HEK293 (cell line): Measurements from ENCODE around the gene LAMA1.

Source experiments
- CTCF ChIP-seq: fragments of 450-650 bp; formaldehyde crosslinking; IDR thresholded peaks from 2 replicates; pipeline ENCODE4 v1.5.1; 2016; ENCODE audit warnings: missing biosample characterization, missing genetic modification characterization
- KLF9 ChIP-seq: fragments of 450-650 bp; formaldehyde crosslinking; IDR thresholded peaks from 2 replicates; pipeline ENCODE4 v1.5.1; 2016; ENCODE audit warnings: missing biosample characterization, missing genetic modification characterization, low read depth
- MZF1 ChIP-seq: fragments of 450-650 bp; formaldehyde crosslinking; IDR thresholded peaks from 2 replicates; pipeline ENCODE4 v1.5.1; 2017; ENCODE audit warnings: missing biosample characterization, missing genetic modification characterization, borderline replicate concordance
- ZBTB11 ChIP-seq: fragments of 450-650 bp; formaldehyde crosslinking; conservative IDR thresholded peaks from 2 replicates; pipeline ENCODE4 v1.5.1; 2016; ENCODE audit warnings: low read depth, missing biosample characterization, missing genetic modification characterization
- ZNF175 ChIP-seq: fragments of 450-650 bp; formaldehyde crosslinking; IDR thresholded peaks from 2 replicates; pipeline ENCODE4 v1.5.1; 2016; ENCODE audit warnings: missing biosample characterization, missing genetic modification characterization
- ZNF274 ChIP-seq, 2 experiments: fragments of 200-500 bp in 1 of 2; fragments of 450-650 bp in 1 of 2; sonication (Bioruptor generic) in 1 of 2; formaldehyde crosslinking in 1 of 2; IDR thresholded peaks; 2 replicates each; pipeline versions ENCODE4 v1.5.1 to v1.6.1; 2014 to 2016; ENCODE audit warnings: borderline replicate concordance in 1 of 2, inconsistent platforms in 1 of 2, low read length in 1 of 2, missing biosample characterization in 1 of 2, missing genetic modification characterization in 1 of 2
- ZNF37A ChIP-seq: fragments of 450-650 bp; IDR thresholded peaks from 2 replicates; pipeline ENCODE4 v1.5.1; 2018; ENCODE audit warnings: missing biosample characterization, missing genetic modification characterization
- ZNF548 ChIP-seq: fragments of 450-650 bp; formaldehyde crosslinking; IDR thresholded peaks from 2 replicates; pipeline ENCODE4 v1.5.1; 2016; ENCODE audit warnings: missing biosample characterization, missing genetic modification characterization
- ZNF561 ChIP-seq: fragments of 450-650 bp; IDR thresholded peaks from 2 replicates; pipeline ENCODE4 v1.5.1; 2018; ENCODE audit warnings: missing biosample characterization, missing genetic modification characterization, borderline replicate concordance
- ZNF624 ChIP-seq: fragments of 450-650 bp; formaldehyde crosslinking; IDR thresholded peaks from 2 replicates; pipeline ENCODE4 v1.5.1; 2017; ENCODE audit warnings: missing biosample characterization, missing genetic modification characterization
- ZNF776 ChIP-seq: fragments of 450-650 bp; formaldehyde crosslinking; IDR thresholded peaks from 2 replicates; pipeline ENCODE4 v1.5.0; 2017; ENCODE audit warnings: missing biosample characterization, missing genetic modification characterization, borderline replicate concordance
- TF ChIP-seq, protein P1 (sequence below): fragments of 450-650 bp; formaldehyde crosslinking; IDR thresholded peaks from 2 replicates; pipeline ENCODE4 v1.5.1; 2016; ENCODE audit warnings: missing biosample characterization, missing genetic modification characterization
- TF ChIP-seq, protein P2 (sequence below): fragments of 450-650 bp; formaldehyde crosslinking; IDR thresholded peaks from 2 replicates; pipeline ENCODE4 v1.5.1; 2016; ENCODE audit warnings: missing biosample characterization, missing genetic modification characterization

DNA sequence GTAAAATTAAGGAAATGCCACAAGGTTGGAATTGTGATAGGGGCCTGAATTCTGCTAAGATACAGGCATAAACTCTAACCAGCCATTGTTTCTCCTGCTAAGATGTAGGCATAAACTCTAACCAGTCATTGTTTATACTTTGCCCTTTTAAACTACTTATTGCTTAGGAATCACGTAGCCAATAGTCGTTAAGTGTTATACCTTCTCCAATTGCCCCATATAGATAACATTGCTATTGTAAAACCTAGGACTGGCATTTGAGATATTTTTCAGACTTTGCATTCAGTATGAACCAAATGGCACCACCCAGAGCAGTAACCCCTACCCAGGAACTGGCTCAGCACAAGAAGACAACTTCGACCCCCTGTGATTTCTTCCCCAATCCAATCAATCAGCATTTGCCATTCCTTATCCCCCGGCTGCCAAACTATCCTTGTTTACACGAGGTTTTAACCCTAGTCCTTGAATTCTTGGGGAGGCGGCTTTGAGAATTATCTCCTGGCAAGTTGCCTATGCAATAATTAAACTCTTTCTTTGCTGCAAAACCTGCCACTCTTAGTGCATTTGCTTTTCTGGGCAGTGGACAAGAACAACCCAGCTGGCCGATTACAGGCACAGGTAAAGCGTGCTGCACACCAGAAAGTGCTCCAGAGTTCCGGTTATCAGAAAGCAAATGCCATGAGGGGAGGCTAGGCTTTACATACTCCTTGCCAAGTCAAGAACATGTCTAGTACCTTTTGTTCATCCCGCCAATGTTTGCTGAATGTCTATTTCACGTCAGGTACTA lies 167.6 kb downstream of the LAMA1 start:
- TF ChIP-seq ZNF274 (IDR thresholded peaks at IDR 0.05; ENCODE audit: low read length) (no peak), ZNF274 (tag by site-specific recombination; IDR thresholded peaks at IDR 0.05; ENCODE audit: borderline replicate concordance) (no peak), ZNF624 (no peak), ZNF37A (no peak), ZNF548 (tag by site-specific recombination) (no peak), ZNF776 (no peak), ZNF561 (no peak), KLF9 (tag by site-specific recombination) (no peak), CTCF (tag by site-specific recombination) (no peak), ZBTB11 (tag by site-specific recombination) (no peak), ZNF175 (tag by site-specific recombination) (no peak), MZF1 (no peak)
- TF ChIP-seq, protein P1, sequence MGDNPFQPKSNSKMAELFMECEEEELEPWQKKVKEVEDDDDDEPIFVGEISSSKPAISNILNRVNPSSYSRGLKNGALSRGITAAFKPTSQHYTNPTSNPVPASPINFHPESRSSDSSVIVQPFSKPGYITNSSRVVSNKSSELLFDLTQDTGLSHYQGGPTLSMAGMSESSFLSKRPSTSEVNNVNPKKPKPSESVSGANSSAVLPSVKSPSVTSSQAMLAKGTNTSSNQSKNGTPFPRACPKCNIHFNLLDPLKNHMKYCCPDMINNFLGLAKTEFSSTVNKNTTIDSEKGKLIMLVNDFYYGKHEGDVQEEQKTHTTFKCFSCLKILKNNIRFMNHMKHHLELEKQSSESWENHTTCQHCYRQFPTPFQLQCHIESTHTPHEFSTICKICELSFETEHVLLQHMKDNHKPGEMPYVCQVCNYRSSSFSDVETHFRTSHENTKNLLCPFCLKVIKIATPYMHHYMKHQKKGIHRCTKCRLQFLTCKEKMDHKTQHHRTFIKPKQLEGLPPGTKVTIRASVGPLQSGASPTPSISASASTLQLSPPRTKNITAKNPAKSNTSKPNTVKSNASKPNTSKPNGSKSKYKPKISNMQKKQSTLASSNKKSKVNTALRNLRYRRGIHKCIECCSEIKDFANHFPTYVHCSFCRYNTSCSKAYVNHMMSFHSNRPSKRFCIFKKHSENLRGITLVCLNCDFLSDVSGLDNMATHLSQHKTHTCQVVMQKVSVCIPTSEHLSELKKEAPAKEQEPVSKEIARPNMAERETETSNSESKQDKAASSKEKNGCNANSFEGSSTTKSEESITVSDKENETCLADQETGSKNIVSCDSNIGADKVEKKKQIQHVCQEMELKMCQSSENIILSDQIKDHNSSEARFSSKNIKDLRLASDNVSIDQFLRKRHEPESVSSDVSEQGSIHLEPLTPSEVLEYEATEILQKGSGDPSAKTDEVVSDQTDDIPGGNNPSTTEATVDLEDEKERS (tag by site-specific recombination), result no peak
- TF ChIP-seq, protein P2, sequence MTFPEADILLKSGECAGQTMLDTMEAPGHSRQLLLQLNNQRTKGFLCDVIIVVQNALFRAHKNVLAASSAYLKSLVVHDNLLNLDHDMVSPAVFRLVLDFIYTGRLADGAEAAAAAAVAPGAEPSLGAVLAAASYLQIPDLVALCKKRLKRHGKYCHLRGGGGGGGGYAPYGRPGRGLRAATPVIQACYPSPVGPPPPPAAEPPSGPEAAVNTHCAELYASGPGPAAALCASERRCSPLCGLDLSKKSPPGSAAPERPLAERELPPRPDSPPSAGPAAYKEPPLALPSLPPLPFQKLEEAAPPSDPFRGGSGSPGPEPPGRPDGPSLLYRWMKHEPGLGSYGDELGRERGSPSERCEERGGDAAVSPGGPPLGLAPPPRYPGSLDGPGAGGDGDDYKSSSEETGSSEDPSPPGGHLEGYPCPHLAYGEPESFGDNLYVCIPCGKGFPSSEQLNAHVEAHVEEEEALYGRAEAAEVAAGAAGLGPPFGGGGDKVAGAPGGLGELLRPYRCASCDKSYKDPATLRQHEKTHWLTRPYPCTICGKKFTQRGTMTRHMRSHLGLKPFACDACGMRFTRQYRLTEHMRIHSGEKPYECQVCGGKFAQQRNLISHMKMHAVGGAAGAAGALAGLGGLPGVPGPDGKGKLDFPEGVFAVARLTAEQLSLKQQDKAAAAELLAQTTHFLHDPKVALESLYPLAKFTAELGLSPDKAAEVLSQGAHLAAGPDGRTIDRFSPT (tag by site-specific recombination), result no peak
